Fibroblast of skin of right biceps (primary cell): Measurements from ENCODE around the gene ATXN10.
"Not testable (repeated sequence)": the region's sequence is repeated elsewhere in the genome, so short reads cannot be mapped to it uniquely, and the experiment has no call there.

ENCODE experiments used
- DNase-seq: peaks from one replicate; pipeline ENCODE4 v3.0.0-alpha.2; 2013

The ATXN10 gene

DNA sequence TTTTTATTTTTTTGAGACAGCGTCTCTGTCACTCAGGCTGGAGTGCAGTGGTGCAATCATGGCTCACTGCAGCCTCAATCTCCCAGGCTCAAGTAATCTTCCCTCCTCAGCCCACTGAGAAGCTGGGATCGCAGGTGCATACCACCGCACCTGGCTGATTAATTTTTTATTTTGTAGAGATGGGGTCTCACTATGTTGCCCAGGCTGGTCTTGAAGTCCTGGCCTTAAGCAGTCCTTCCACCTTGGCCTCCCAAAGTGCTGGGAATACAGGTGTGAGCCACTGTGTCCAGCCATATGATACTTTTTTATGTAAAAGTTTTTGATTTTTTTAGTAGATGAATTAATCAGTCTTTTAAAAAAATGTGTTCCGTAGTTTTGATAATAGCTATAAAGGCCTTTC is 42.8 kb downstream of the ATXN10 start:
- DNase-seq, result not testable (repeated sequence)

GRCh38 chr22:45717789-45718188 is 46.2 kb downstream of the ATXN10 start:
- peak; percentile 80 for DNase-seq

DNA sequence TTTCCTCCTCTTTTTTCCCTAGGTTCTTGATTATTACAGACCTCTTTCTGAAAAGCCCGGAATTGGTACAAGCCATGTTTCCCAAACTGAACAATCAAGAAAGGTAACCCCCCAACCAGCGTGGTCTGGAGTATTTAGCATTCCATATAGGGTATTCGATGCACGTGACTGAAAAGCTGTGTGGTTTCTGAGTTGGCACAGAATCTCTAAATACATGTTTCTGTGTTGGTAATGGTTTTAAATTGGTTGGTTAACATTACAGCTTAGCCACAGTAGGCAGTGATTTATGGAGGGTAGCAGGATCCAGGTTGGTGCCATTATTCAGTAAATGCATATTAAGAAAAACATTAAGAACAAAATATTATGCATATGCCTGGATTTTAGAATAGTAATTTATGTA is 46.8 kb downstream of the ATXN10 start:
- DNase-seq, result peak; percentile 6

- no peak for DNase-seq
Observed at GRCh38 chr22:45720839-45721378, 49.3 kb downstream of the ATXN10 start.

DNA sequence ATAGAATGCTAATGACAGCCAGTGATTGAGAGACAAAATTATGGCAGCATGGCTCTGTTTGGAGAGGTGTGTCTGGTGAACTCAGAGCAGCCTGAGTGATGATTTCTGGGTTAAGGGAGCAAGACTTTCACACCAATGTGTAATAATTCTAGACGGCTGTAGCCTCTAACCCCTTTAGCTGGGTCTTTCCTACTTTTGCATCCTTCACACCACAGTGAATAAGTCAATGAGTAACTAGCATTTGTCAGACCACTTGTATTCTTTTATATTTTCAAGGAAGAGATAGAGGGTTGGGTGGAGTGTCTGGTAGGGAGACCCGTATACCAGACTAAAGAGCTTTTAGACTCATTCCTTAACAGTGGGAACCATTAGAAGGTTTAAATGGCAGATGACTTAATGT is 50.4 kb downstream of the ATXN10 start:
- DNase-seq, result no peak

DNA sequence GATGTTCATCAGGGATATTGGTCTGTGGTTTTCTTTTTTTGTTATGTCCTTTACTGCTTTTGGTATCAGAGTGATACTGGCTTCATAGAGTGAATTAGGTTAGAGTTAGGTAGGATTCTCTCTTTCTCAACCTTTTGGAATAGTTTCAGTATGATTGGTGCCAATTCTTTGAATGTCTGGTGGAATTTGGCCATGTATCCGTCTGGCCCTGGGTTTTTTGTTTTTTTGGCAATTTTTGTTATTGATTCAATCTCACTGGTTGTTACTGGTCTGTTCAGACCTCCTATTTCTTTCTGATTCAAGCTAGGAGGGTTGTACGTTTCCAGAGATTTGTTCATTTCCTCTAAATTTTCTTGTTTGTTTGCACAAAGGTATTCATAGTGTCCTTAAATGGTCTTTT is 54.4 kb downstream of the ATXN10 start:
- DNase-seq, result no peak

- peak; percentile 59 for DNase-seq
Observed at GRCh38 chr22:45731041-45731797, 59.6 kb downstream of the ATXN10 start.

DNA sequence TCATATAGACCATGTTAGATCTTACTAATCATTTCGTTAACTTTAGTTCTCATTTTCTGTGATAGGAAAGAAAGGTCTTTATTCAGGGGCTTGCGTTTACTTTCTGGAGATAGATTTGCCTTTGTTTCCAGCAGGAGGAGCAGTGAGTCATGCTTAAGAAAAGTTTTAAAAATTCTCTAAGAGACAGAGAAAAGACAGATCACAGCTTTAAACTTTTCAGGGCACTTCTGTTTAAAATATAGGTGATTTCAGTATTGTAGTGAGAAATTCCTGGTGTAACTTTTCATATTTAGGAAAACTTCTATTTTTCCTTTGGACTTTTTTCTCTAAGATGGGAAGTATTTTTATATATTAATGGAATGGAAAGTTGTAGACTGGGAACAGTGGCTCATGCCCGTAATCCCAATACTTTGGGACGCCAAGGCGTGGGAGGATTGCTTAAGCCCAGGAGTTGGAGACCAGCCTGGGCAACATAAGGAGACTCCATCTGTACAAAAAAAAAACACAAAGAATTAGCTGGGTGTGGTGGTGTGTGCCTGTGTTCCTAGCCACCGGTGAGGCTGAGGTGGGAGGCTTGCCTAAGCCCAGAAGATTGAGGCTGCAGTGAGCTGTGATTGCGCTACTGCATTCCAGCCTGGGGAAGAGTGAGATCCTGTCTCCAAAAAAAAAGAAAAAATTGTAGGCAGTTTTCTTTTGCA is 60.3 kb downstream of the ATXN10 start:
- DNase-seq, result peak; percentile 28

GRCh38 chr22:45735273-45735672 is 63.6 kb downstream of the ATXN10 start:
- no peak for DNase-seq

GRCh38 chr22:45738206-45738605 is 66.6 kb downstream of the ATXN10 start:
- peak; percentile 50 for DNase-seq

DNA sequence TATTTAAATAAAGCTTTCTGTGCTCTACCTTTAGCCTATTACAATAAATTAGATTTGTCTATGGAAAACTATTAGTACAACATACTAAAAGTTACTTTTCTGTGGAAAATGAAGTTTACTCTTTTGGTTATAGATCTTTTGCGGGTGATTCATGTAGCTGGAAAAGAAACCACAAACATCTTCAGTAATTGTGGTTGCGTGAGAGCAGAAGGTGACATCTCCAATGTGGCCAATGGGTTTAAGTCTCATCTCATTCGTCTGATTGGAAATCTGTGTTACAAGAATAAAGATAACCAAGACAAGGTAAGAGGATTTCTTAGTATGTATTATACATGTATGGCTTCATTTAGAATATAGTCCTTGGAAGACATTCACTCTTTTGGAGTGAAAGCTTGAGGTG is 68.6 kb downstream of the ATXN10 start:
- DNase-seq, result peak; percentile 36

GRCh38 chr22:45742866-45743450 is 71.3 kb downstream of the ATXN10 start:
- DNase-seq, result peak; percentile 47

- peak; percentile 11 for DNase-seq
Observed at GRCh38 chr22:45743687-45744086, 72.1 kb downstream of the ATXN10 start.

GRCh38 chr22:45744442-45744841 is 72.8 kb downstream of the ATXN10 start:
- DNase-seq, result no peak

DNA sequence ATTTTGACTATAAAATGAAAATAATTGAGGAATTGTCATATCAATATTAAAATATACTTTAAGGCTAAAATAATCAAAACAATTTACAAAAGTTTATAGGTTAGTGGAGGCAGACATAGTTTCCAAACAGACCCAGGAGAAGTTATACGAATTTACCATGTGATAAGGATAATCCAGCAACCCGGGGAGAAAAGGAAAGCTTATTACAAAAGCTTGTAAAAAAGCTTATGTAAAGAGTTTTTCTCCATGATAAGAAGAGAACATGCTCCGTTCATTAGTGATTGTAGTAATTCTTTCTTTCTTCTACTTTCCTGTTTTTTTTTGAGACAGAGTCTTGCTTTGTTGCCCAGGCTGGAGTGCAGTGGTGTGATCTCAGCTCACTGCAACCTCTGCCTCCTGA is 79.0 kb downstream of the ATXN10 start:
- DNase-seq, result no peak

DNA sequence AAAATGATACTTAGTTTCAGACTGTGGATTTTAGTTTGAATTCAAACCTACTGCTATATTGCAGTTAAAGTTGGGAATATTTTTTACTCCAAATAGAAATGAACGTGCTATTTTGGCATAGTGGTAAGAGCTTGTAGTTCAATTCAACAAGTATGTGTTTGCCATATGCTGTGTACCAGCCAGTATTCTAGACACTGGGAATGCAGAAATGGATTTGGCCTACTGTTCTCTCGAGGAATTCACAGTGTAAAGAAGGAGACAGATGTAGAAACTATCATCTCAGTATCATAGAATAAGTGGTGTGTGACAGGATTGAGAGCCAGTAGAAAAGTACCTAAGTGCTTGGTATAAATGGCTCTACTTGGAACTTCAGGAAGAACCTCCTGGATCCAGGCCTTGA is 80.4 kb downstream of the ATXN10 start:
- DNase-seq, result no peak

DNA sequence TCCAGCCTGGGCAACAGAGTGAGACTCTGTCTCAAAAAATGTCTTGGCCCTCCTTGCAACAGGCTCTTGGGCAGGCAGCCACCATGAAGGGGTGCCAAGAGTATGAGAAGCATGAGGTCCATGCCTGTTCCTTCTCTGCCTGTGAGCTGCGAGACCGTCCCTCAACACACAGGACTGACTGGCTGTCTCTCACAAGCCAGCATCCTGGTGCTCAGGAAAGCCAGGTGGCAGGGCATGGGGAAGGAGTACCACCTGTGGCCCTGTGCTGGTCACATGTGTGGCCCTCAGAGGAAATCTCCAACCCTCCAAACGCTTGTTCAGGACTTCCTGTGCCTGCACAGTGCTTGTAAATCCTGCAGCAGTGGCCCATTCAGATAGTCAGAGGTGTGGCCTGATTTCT is 83.2 kb downstream of the ATXN10 start:
- no peak for DNase-seq

DNA sequence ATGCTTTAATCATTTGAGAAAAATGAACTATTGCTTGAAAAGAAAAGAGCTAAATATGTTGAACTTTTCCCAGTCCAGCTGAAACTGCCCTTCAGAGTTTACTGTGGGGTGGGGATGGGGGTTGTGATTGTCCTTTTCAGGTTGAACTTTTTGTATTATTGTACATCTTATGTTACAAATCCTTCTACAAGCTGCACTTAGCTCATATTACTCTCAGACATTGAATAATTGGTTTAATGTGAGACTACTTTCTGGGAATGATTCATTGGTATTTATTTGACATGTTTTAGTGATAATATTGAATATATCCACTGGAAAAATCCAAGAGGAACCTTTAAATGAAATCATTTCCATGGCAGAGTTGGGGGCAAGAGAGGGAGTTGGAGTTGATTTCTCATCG is 84.9 kb downstream of the ATXN10 start:
- DNase-seq, result no peak

- DNase-seq, result peak; percentile 50
Observed at GRCh38 chr22:45757068-45757467, 85.4 kb downstream of the ATXN10 start.

DNA sequence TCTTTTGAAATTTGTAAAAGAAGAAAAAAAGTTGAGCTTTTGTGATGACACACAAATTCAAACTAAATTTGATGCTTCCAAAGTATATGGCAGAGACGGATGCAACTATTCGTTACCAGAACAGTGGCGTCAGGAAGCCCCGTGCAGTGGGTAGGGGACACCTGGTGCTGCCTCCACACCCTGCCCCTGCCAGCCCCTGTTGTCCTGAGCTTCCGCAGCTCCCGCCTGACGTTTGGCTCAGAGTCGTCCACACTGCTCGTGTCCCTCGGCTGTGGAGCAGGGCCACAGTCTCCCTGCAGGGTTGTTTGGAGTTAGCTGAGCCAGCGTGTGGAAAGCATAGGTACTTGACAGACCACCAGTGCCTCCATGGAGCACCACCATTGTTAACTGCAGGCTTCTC is 86.3 kb downstream of the ATXN10 start:
- DNase-seq, result no peak

DNA sequence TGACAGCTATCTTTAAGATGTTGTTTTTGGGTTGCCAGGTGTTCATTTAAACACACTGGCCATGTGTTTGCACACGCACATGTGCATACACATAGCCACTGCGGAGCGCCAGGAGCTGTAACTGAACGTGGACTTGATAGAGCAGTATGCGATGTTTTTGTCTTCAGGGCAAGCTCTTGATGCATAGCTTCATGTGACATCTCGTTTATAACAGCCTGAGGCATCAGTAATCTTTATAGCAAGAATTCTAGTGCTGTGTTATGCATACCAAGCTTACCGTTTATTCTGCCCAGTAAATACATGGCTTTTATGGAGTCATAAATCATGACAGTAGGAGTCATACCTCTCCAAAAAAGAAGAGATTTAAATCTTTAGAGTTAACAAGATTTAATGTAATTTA is 87.0 kb downstream of the ATXN10 start:
- no peak for DNase-seq

DNA sequence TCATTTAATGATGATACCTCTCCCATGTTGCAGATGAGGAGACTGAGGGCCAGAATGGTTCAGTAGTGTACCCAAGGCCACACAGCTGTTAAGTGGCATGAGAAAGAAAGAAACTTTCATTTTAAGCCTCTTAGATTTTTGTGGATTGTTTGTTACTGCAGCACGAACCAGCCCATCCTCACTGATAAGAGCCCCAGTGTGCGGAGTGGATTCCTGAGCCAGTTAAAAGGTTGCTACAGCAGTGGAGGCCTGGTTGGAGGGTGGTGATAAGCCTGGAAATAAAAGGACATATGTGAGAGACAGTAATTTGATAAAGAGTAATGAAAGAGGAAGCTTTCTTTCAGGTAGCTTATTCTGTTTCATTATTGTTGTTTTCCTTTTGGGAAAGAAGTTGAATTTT is 89.0 kb downstream of the ATXN10 start:
- no peak for DNase-seq

DNA sequence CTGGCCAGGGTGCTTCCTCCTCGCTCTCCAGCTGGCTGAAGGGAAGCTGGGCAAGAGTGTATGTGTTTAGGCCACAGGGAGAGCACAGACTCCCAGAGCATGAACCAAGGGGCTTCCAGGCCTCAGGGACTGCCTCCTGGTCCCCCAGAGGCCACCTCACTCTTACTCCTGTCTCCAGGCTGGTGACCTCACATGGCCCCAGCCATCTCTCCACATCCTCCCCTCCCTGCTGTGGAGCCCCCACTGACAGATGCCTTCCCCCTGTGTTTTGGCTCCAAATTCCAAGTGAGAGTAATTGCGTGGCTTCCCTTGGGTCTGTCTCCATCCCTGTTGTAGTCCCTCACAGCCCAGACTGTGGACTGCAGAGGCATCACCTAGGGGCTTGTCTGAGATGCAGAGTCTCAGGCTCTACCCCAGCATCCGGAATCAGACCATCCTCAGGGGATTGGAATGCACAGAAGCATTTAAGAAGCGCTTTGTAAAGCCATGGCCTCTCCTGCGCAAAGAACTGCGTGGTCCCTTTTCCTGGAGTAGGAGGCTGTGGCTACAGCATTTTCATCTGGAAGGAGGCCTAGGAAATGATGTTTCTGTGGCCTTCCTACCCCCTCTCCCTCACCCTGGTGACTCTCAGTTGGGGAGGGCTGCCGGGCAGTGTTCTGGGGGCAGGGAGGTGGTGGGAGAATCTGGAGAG is 91.1 kb downstream of the ATXN10 start:
- DNase-seq, result peak; percentile 6
